ENCODE results near the gene BSND.

Gene BSND

GRCh38 chr1:55052221-55053142, 53.7 kb downstream of the BSND start:
- H3K9ac ChIP-seq (ENCODE audit: low read length) = no peak overlapping the region
- H4K20me1 ChIP-seq (ENCODE audit: insufficient read depth, low read length) = no peaks in the 10 kb centered on the region
- no peaks in the 10 kb centered on the region for H3K9me2 ChIP-seq (ENCODE audit: low read depth, low read length)
- H3K4me2 ChIP-seq (ENCODE audit: low read length) = no peak overlapping the region
- H3K27me3 ChIP-seq (ENCODE audit: insufficient read depth, low read length) = no peaks in the 10 kb centered on the region
- no peaks in the 10 kb centered on the region for H3K9me3 ChIP-seq (ENCODE audit: low read length)
- H3K36me3 ChIP-seq (ENCODE audit: insufficient read depth, low read length) = no peaks in the 10 kb centered on the region
- H3K27ac ChIP-seq (ENCODE audit: low read depth, low read length, poor library complexity, severe bottlenecking) = no peak overlapping the region
- no peaks in the 10 kb centered on the region for H3F3A ChIP-seq (ENCODE audit: insufficient read depth, low read length)
- H2AFZ ChIP-seq (ENCODE audit: low read length) = no peak overlapping the region
- TF ChIP-seq, protein P1, sequence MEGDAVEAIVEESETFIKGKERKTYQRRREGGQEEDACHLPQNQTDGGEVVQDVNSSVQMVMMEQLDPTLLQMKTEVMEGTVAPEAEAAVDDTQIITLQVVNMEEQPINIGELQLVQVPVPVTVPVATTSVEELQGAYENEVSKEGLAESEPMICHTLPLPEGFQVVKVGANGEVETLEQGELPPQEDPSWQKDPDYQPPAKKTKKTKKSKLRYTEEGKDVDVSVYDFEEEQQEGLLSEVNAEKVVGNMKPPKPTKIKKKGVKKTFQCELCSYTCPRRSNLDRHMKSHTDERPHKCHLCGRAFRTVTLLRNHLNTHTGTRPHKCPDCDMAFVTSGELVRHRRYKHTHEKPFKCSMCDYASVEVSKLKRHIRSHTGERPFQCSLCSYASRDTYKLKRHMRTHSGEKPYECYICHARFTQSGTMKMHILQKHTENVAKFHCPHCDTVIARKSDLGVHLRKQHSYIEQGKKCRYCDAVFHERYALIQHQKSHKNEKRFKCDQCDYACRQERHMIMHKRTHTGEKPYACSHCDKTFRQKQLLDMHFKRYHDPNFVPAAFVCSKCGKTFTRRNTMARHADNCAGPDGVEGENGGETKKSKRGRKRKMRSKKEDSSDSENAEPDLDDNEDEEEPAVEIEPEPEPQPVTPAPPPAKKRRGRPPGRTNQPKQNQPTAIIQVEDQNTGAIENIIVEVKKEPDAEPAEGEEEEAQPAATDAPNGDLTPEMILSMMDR (IDR thresholded peaks at IDR 0.05; ENCODE audit: low read length) = no peak
- TF ChIP-seq EZH2 (IDR thresholded peaks at IDR 0.05; ENCODE audit: borderline replicate concordance, low read length) = no peak
- H3K4me1 ChIP-seq (ENCODE audit: insufficient read depth, low read length, severe bottlenecking) = no peaks in the 10 kb centered on the region
- H3K4me3 ChIP-seq (ENCODE audit: low read depth, low read length, poor library complexity, severe bottlenecking) = no peak overlapping the region
- no peaks in the 10 kb centered on the region for H3K79me2 ChIP-seq (ENCODE audit: insufficient read depth, low read length)

DNA sequence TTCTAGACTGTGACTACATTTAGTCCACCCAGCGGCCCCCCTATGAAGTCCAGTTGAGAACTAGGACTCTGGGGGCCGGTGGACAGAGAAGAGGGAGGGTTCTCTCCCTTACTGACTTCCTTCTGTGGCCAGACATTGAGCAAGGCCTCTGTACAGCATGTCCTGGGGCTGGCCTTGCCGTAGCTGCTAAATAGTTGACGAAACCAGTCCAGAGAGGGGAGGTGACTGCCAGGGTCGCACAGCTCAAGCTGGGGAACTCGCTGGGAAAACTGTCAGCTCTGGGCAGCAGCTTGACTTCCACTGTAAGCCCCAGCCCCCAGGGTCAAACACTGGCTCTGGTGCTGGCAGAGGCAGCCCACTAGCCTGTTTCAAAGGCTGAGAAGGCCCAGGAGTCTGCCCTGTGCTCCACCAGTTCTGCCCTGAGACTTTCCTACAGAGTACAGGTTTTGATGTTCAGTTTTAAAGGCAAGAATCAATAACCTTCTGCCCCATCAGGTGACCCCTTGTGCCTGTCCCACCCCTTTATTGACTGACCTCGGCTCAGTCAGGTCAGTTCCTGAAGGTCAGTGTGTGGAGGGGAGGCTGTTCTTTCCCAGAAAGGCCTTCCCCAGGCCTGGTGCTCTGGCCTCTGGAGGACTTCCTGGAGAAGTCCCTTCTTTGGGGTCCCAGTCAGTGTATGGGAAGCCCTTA, 54.7 kb downstream of the BSND start:
- Histone ChIP-seq H3K9me2 (ENCODE audit: low read depth, low read length) (no peaks in the 10 kb centered on the region), H4K20me1 (ENCODE audit: insufficient read depth, low read length) (no peaks in the 10 kb centered on the region), H3K79me2 (ENCODE audit: insufficient read depth, low read length) (no peaks in the 10 kb centered on the region), H3F3A (ENCODE audit: insufficient read depth, low read length) (no peaks in the 10 kb centered on the region), H3K9me3 (ENCODE audit: low read length) (no peaks in the 10 kb centered on the region), H3K4me1 (ENCODE audit: insufficient read depth, low read length, severe bottlenecking) (no peaks in the 10 kb centered on the region), H3K9ac (ENCODE audit: low read length) (no peak overlapping the region), H3K36me3 (ENCODE audit: insufficient read depth, low read length) (no peaks in the 10 kb centered on the region), H3K27me3 (ENCODE audit: insufficient read depth, low read length) (no peaks in the 10 kb centered on the region), H3K4me2 (ENCODE audit: low read length) (no peak overlapping the region), H3K4me3 (ENCODE audit: low read depth, low read length, poor library complexity, severe bottlenecking) (no peak overlapping the region), H2AFZ (ENCODE audit: low read length) (no peak overlapping the region), H3K27ac (ENCODE audit: low read depth, low read length, poor library complexity, severe bottlenecking) (no peak overlapping the region)
- TF ChIP-seq, protein P1 (IDR thresholded peaks at IDR 0.05; ENCODE audit: low read length) = no peak
- TF ChIP-seq EZH2 (IDR thresholded peaks at IDR 0.05; ENCODE audit: borderline replicate concordance, low read length) = no peak

- H3K9me3 ChIP-seq (ENCODE audit: low read length) = no peaks in the 10 kb centered on the region
- no peaks in the 10 kb centered on the region for H3K9me2 ChIP-seq (ENCODE audit: low read depth, low read length)
- TF ChIP-seq EZH2 (IDR thresholded peaks at IDR 0.05; ENCODE audit: borderline replicate concordance, low read length) = no peak
- H3K9ac ChIP-seq (ENCODE audit: low read length) = no peak overlapping the region
- no peak overlapping the region for H3K27ac ChIP-seq (ENCODE audit: low read depth, low read length, poor library complexity, severe bottlenecking)
- H3K4me3 ChIP-seq (ENCODE audit: low read depth, low read length, poor library complexity, severe bottlenecking) = no peak overlapping the region
- no peaks in the 10 kb centered on the region for H4K20me1 ChIP-seq (ENCODE audit: insufficient read depth, low read length)
- H3K27me3 ChIP-seq (ENCODE audit: insufficient read depth, low read length) = no peaks in the 10 kb centered on the region
- no peaks in the 10 kb centered on the region for H3K4me1 ChIP-seq (ENCODE audit: insufficient read depth, low read length, severe bottlenecking)
- H2AFZ ChIP-seq (ENCODE audit: low read length) = no peak overlapping the region
- no peaks in the 10 kb centered on the region for H3K79me2 ChIP-seq (ENCODE audit: insufficient read depth, low read length)
- no peak overlapping the region for H3K4me2 ChIP-seq (ENCODE audit: low read length)
- H3K36me3 ChIP-seq (ENCODE audit: insufficient read depth, low read length) = no peaks in the 10 kb centered on the region
- H3F3A ChIP-seq (ENCODE audit: insufficient read depth, low read length) = no peaks in the 10 kb centered on the region
Measured at GRCh38 chr1:55054396-55054795, 55.7 kb downstream of the BSND start.
